Esophagus squamous epithelium (tissue), 4 donors: Measurements from ENCODE around the gene CHAC2.

Source experiments
- POLR2A ChIP-seq, 4 donors: fragments of 450-650 bp; IDR thresholded peaks; one replicate each; pipeline ENCODE4 v1.6.1; 2017; ENCODE audit warnings: antibody characterized with exemption in 4 of 4, mild to moderate bottlenecking in 4 of 4, moderate library complexity in 3 of 4
- TF ChIP-seq, protein P1 (sequence below), 6 experiments: fragments of 450-650 bp in 4 of 6; fragments of 200-600 bp in 2 of 6; sonication (generic) in 2 of 6; IDR thresholded peaks; one replicate each; pipeline ENCODE4 v1.5.1; 2016 to 2019; ENCODE audit warnings: antibody characterized with exemption in 6 of 6, mild to moderate bottlenecking in 4 of 6, moderate library complexity in 4 of 6

DNA sequence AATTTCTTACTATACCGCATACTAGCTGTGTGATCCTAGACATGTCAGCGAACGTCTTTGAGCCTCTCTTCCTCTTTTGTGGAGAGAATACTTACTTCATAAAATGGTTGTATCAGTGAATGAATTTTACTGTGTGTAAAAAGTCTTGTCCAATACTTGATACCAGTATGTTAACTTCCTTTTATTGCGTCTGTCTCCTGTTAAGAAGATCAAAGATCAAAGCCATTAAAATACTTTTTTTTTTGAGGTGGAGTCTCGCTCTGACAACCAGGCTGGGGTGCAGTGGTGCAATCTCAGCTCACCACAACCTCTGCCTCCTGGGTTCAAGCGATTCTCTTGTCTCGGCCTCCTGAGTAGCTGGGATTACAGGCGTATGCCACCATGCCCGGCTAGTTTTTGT lies 52.4 kb downstream of the CHAC2 start:
- TF ChIP-seq, protein P1, sequence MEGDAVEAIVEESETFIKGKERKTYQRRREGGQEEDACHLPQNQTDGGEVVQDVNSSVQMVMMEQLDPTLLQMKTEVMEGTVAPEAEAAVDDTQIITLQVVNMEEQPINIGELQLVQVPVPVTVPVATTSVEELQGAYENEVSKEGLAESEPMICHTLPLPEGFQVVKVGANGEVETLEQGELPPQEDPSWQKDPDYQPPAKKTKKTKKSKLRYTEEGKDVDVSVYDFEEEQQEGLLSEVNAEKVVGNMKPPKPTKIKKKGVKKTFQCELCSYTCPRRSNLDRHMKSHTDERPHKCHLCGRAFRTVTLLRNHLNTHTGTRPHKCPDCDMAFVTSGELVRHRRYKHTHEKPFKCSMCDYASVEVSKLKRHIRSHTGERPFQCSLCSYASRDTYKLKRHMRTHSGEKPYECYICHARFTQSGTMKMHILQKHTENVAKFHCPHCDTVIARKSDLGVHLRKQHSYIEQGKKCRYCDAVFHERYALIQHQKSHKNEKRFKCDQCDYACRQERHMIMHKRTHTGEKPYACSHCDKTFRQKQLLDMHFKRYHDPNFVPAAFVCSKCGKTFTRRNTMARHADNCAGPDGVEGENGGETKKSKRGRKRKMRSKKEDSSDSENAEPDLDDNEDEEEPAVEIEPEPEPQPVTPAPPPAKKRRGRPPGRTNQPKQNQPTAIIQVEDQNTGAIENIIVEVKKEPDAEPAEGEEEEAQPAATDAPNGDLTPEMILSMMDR (IDR thresholded peaks at IDR 0.05), result no peak
- no peak for TF ChIP-seq POLR2A (IDR thresholded peaks at IDR 0.05)
